Psoas muscle (tissue), 8 donors: ENCODE data around the gene OGFOD3. TPM values are rescaled to one million over a fixed set of nuclear protein-coding genes. Genes with fewer than 3 reads are reported as not detected.
"Not testable (repeated sequence)": the region's sequence is repeated elsewhere in the genome, so short reads cannot be mapped to it uniquely, and the experiment has no call there.

Source experiments
- ATAC-seq, 4 donors: fragments of 200-7000 bp; cut with Tn5 transposase; one replicate each; pipeline ENCODE4 v1.9.1; 2020; ENCODE audit warnings: moderate library complexity in 3 of 4, mild to moderate bottlenecking in 2 of 4
- DNase-seq, 2 donors: peaks; one replicate each; pipeline ENCODE4 v3.0.0-alpha.2; 2020
- H3K27ac ChIP-seq: fragments of 200-600 bp; one replicate; pipeline ENCODE4 v1.8.0; 2022
- H3K27me3 ChIP-seq, 3 donors: fragments of 200-600 bp in 1 of 3; one replicate each; pipeline versions ENCODE4 v1.6.1 to v1.8.0; 2013 to 2022; ENCODE audit warnings: low read length in 2 of 3, mild to moderate bottlenecking in 2 of 3, moderate library complexity in 1 of 3; ENCODE audit not compliant: insufficient read depth in 3 of 3
- H3K36me3 ChIP-seq, 2 donors: fragments of 200-600 bp in 1 of 2; one replicate each; pipeline versions ENCODE4 v1.6.1 to v1.8.0; 2013 to 2022; ENCODE audit warnings: low read depth in 1 of 2, mild to moderate bottlenecking in 1 of 2, moderate library complexity in 1 of 2; ENCODE audit not compliant: insufficient read depth in 1 of 2
- H3K4me1 ChIP-seq: fragments of 200-600 bp; one replicate; pipeline ENCODE4 v1.8.0; 2022
- H3K4me3 ChIP-seq: fragments of 200-600 bp; one replicate; pipeline ENCODE4 v1.8.0; 2022; ENCODE audit warnings: mild to moderate bottlenecking
- H3K9me3 ChIP-seq: fragments of 200-600 bp; one replicate; pipeline ENCODE4 v1.8.0; 2022
- WGBS, 3 donors: extraction: QIAGEN DNeasy Blood & Tissue Kit; methylation state at CpG; one replicate each; pipeline versions ENCODE4 v1.1.6 to v1.1.7; 2013; 5-methylcytosine and 5-hydroxymethylcytosine counted together
- intact Hi-C, 2 donors: fragments of 100-400 bp; cut with DNase I; formaldehyde crosslinking; loops; one replicate each; pipeline versions ENCODE4 v1.11.0 to v1.14.2; 2022
- polyA plus RNA-seq, 3 donors: library from polyadenylated mRNA; stranded (reverse); fragments of 200-250 nt; gene quantifications; one replicate each; pipeline ENCODE4 v1.2.3, GENCODE V29; 2013
- total RNA-seq, 4 donors: library from RNA; stranded (reverse); fragmentation: NEBNext Ultra II Directional in 2 of 4; extraction: Animal tissue kit (Norgen Biotek cat#: 25700) in 2 of 4; gene quantifications; one replicate each; pipeline versions ENCODE4 v1.2.1 to v1.2.4, GENCODE V29; 2021 to 2023
- TF ChIP-seq, protein P1 (sequence below): fragments of 200-600 bp; IDR thresholded peaks from one replicate; pipeline ENCODE4 v1.8.0; 2022; ENCODE audit warnings: antibody characterized with exemption
- donor health status: healthy with polysubstance abuse.
- donor health status: DM: no; HTN: no; CAD: no; lungs with moderate emphysema.
- donor health status: Bipolar disorder and iron deficiency.
- donor health status: healthy.
- donor health status: DM: yes; HTN: yes; CAD: no.
- donor health status: DM: no; HTN: no; CAD: no.
- donor health status: DM: no; HTN: no; CAD: no.
- donor health status: DM: yes; HTN: yes; CAD: no.

Gene OGFOD3
- total and polyA plus RNA-seq, 7 donors, result 15.5 to 30.4 (median 26.9) TPM

DNA sequence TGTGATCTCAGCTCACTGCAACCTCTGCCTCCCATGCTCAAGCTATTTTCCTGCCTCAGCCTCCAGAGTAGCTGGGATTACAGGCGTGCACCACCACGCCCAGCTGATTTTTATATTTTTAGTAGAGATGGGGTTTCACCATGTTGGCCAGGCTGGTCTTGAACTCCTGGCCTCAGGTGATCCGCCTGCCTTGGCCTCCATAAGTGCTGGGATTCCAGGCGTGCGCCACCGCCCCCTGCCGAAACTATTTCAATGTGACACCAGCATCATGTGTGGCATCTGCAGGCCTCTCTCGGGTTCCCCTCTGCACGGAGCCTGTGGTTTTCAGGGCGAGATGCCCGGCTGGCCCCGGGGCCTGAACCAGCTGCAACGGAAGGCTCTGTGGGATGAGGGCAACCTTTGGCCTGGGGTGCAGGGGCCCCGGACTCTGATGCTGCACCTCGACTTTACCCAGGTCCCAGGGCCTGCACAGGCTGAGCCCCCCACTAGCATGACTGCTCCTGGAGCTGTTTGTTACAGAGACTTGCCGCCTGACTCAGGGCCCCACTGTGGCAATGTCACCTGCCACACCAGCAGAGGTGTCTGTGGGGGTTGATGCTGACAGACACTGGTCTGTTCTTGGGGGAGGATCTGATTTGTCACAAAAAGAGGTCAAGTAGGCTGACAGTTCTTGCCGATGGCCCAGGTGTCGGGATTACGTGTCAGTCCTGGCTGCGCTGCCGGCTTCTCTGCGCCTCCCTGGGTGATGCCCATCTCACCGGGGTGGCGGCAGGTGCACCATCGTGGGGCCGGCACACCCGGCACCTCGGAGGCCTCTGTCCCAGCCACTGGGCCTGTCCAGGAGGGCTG is 68.0 kb downstream of the OGFOD3 start:
- peak in 1 of 2 donors; percentile 49 for DNase-seq
- 81 to 91% (median 84%) methylated on average over 28 of the region's 28 CpGs for whole genome bisulfite sequencing, 3 donors
- Histone ChIP-seq H3K36me3 (no peaks in the 10 kb centered on the region), H3K4me1 (no peaks in the 10 kb centered on the region), H3K4me3 (no peak overlapping the region), H3K9me3 (no peaks in the 10 kb centered on the region), H3K27me3 (peaks cover 0 to 5% (median 1%) of the 10 kb centered on the region in 3 donors), H3K27ac (no peak overlapping the region)
- intact Hi-C loops, result loop anchor here (5.0 to 10.0 kb wide), 3 partner anchors 202 to 427 kb away; no protein-coding TSS in a partner anchor
- TF ChIP-seq, protein P1, sequence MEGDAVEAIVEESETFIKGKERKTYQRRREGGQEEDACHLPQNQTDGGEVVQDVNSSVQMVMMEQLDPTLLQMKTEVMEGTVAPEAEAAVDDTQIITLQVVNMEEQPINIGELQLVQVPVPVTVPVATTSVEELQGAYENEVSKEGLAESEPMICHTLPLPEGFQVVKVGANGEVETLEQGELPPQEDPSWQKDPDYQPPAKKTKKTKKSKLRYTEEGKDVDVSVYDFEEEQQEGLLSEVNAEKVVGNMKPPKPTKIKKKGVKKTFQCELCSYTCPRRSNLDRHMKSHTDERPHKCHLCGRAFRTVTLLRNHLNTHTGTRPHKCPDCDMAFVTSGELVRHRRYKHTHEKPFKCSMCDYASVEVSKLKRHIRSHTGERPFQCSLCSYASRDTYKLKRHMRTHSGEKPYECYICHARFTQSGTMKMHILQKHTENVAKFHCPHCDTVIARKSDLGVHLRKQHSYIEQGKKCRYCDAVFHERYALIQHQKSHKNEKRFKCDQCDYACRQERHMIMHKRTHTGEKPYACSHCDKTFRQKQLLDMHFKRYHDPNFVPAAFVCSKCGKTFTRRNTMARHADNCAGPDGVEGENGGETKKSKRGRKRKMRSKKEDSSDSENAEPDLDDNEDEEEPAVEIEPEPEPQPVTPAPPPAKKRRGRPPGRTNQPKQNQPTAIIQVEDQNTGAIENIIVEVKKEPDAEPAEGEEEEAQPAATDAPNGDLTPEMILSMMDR, result no peak
- no peak for ATAC-seq

DNA sequence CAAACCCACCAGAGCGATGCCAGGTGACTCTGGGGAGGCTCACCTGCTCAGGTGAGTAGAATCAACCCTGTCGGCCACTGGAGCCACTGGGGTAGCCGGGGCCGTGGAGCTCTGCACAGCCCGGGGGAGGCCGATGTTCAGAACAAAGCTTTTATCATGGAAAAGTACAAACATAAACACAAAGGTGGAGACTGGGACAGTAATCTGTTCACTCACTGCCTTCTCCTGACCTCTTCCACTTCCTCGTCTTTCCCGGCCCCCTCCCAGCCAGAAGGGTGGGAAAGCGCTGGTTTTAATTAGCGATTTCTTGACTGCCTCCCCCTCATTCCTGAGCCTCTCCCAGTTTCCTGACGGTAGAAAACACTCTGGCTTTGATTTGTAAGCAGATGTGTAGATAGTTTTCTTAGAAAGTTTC is 69.1 kb downstream of the OGFOD3 start:
- Histone ChIP-seq H3K4me3 (no peak overlapping the region), H3K36me3 (no peaks in the 10 kb centered on the region), H3K27me3 (peaks cover 0 to 2% (median 0%) of the 10 kb centered on the region in 3 donors), H3K9me3 (no peaks in the 10 kb centered on the region), H3K4me1 (no peaks in the 10 kb centered on the region), H3K27ac (no peak overlapping the region)
- peak in 1 of 2 donors; percentile 28 for DNase-seq
- WGBS, 3 donors, result 58 to 61% (median 59%) methylated on average over 11 of the region's 11 CpGs
- intact Hi-C loops, result loop anchor here in 1 of 2 donors (1.0 kb wide), 1 partner anchor 49 kb away; no protein-coding TSS in a partner anchor
- TF ChIP-seq, protein P1, result no peak
- ATAC-seq, result no peak

GRCh38 chr17:82348866-82349265 is 69.5 kb downstream of the OGFOD3 start:
- WGBS, 3 donors, result 65 to 66% (median 65%) methylated on average over 11 of the region's 11 CpGs
- ATAC-seq (no peak), DNase-seq (no peak)
- intact Hi-C loops, result loop anchor here in 1 of 2 donors (1.0 kb wide), 1 partner anchor 49 kb away; no protein-coding TSS in a partner anchor
- Histone ChIP-seq H3K4me3 (no peak overlapping the region), H3K4me1 (no peaks in the 10 kb centered on the region), H3K36me3 (no peaks in the 10 kb centered on the region), H3K27ac (no peak overlapping the region), H3K9me3 (no peaks in the 10 kb centered on the region), H3K27me3 (peaks cover 0 to 2% (median 0%) of the 10 kb centered on the region in 3 donors)
- TF ChIP-seq, protein P1, result no peak

- TF ChIP-seq, protein P1, result no peak
- DNase-seq, result no peak
- Histone ChIP-seq H3K4me3 (no peak overlapping the region), H3K9me3 (no peaks in the 10 kb centered on the region), H3K27ac (no peak overlapping the region), H3K27me3 (peaks cover 0 to 2% (median 0%) of the 10 kb centered on the region in 3 donors), H3K4me1 (no peaks in the 10 kb centered on the region), H3K36me3 (no peaks in the 10 kb centered on the region)
- no peak for ATAC-seq
- 59 to 70% (median 68%) methylated on average over 9 of the region's 9 CpGs for WGBS, 3 donors
- intact Hi-C loops, result no loop called here
These were observed 70.0 kb downstream of the OGFOD3 start for GRCh38 chr17:82348434-82348833.

- H3K36me3 ChIP-seq, H3K4me1 ChIP-seq, H3K9me3 ChIP-seq, ATAC-seq, H3K27ac ChIP-seq, H3K27me3 ChIP-seq, intact Hi-C loops, H3K4me3 ChIP-seq: not testable (repeated sequence)
- WGBS, 3 donors, result 79 to 87% (median 81%) methylated on average over 11 of the region's 11 CpGs
- DNase-seq, result peak in 1 of 2 donors; percentile 15
These were observed 70.4 kb downstream of the OGFOD3 start for GRCh38 chr17:82347994-82348393.
